SK-N-SH (cell line): Measurements from ENCODE around the gene PHKB. TPM values are rescaled to one million over a fixed set of nuclear protein-coding genes. Genes with fewer than 3 reads are reported as not detected.

ENCODE experiments used
- CTCF ChIA-PET: fragments of 300-600, 350-600 bp; formaldehyde crosslinking; extraction: SDS; loops from one replicate; lab custom pipeline; 2021; lab: Yijun Ruan, JAX
- POLR2A ChIA-PET: fragments of 350-600 bp; sonication (Branson Sonifier 250); formaldehyde crosslinking; extraction: SDS; loops from one replicate; lab custom pipeline; 2020; ENCODE audit warnings: antibody characterized with exemption, inconsistent platforms; lab: Yijun Ruan, JAX
- DNase-seq: peaks from one replicate; pipeline ENCODE4 v3.0.0; 2012
- H2AFZ ChIP-seq: fragments of 200-600 bp; sonication (generic); 2 replicates; pipeline ENCODE4 v1.8.1; 2016; ENCODE audit warnings: antibody characterized with exemption, mild to moderate bottlenecking, low read depth
- H3F3A ChIP-seq: fragments of 200-600 bp; sonication (generic); replicated peaks from 2 replicates; pipeline ENCODE3; 2016; ENCODE audit warnings: antibody characterized with exemption, mild to moderate bottlenecking; ENCODE audit not compliant: insufficient read depth
- H3K27ac ChIP-seq, 2 experiments: fragments of 200-500 bp in 1 of 2; fragments of 200-600 bp in 1 of 2; sonication (Bioruptor generic) in 1 of 2; sonication (generic), shearing (Covaris generic) in 1 of 2; 2 replicates each; pipeline versions ENCODE4 v1.5.1 to v1.6.1; 2014 to 2016; ENCODE audit warnings: low read depth in 2 of 2, inconsistent platforms in 1 of 2, low read length in 1 of 2, mild to moderate bottlenecking in 1 of 2, mixed read lengths in 1 of 2
- H3K27me3 ChIP-seq: fragments of 200-600 bp; sonication (generic), shearing (Covaris generic); 2 replicates; pipeline ENCODE4 v1.6.1; 2016; ENCODE audit warnings: mixed run types; ENCODE audit not compliant: insufficient read depth
- H3K36me3 ChIP-seq, 2 experiments: fragments of 200-500 bp in 1 of 2; fragments of 200-600 bp in 1 of 2; sonication (Bioruptor generic) in 1 of 2; sonication (generic) in 1 of 2; replicated peaks in 1 of 2; 2 replicates each; pipeline versions ENCODE3 to v1.5.1; 2014 to 2016; ENCODE audit warnings: low read length in 1 of 2, mild to moderate bottlenecking in 1 of 2; ENCODE audit not compliant: insufficient read depth in 2 of 2, control insufficient read depth in 1 of 2
- H3K4me1 ChIP-seq, 2 experiments: fragments of 200-500 bp in 1 of 2; fragments of 200-600 bp in 1 of 2; sonication (Bioruptor generic) in 1 of 2; sonication (generic), shearing (Covaris generic) in 1 of 2; 2 replicates each; pipeline versions ENCODE4 v1.5.1 to v1.6.1; 2014 to 2016; ENCODE audit warnings: low read depth in 1 of 2, low read length in 1 of 2, mixed run types in 1 of 2; ENCODE audit not compliant: insufficient read depth in 2 of 2, control insufficient read depth in 1 of 2
- H3K4me2 ChIP-seq: fragments of 200-600 bp; sonication (generic), shearing (Covaris generic); 2 replicates; pipeline ENCODE4 v1.6.1; 2017; ENCODE audit warnings: mixed run types
- H3K4me3 ChIP-seq, 2 experiments: fragments of 200-500 bp in 1 of 2; fragments of 200-600 bp in 1 of 2; sonication (Bioruptor generic) in 1 of 2; sonication (generic), shearing (Covaris generic) in 1 of 2; 2 replicates each; pipeline versions ENCODE4 v1.5.1 to v1.8.1; 2014 to 2016; ENCODE audit warnings: low read depth in 2 of 2, inconsistent platforms in 1 of 2, low read length in 1 of 2, mild to moderate bottlenecking in 1 of 2, mixed read lengths in 1 of 2, moderate library complexity in 1 of 2
- H3K79me2 ChIP-seq: fragments of 200-600 bp; sonication (generic); 2 replicates; pipeline ENCODE4 v1.8.1; 2017; ENCODE audit warnings: mild to moderate bottlenecking; ENCODE audit not compliant: insufficient read depth
- H3K9ac ChIP-seq: fragments of 200-600 bp; sonication (generic); 2 replicates; pipeline ENCODE4 v1.6.1; 2017; ENCODE audit warnings: mixed run types
- H3K9me2 ChIP-seq: fragments of 200-600 bp; sonication (generic); 2 replicates; pipeline ENCODE4 v1.6.1; 2017; ENCODE audit warnings: mixed run types
- H3K9me3 ChIP-seq: fragments of 200-600 bp; sonication (generic); 2 replicates; pipeline ENCODE4 v1.6.1; 2017; ENCODE audit warnings: mixed run types, mild to moderate bottlenecking, moderate library complexity
- H4K20me1 ChIP-seq: fragments of 200-600 bp; sonication (generic); 2 replicates; pipeline ENCODE4 v1.6.1; 2017; ENCODE audit warnings: mild to moderate bottlenecking, mixed run types; ENCODE audit not compliant: insufficient read depth
- CHD2 ChIP-seq: fragments of 150-350 bp; IDR thresholded peaks from 2 replicates; pipeline ENCODE4 v1.6.1; 2018; ENCODE audit warnings: low read length; ENCODE audit not compliant: partially characterized antibody
- ELF1 ChIP-seq: IDR thresholded peaks from 2 replicates; pipeline ENCODE4 v1.4.0; 2012
- FOXJ3 ChIP-seq: sonication (generic); formaldehyde crosslinking; IDR thresholded peaks from 2 replicates; pipeline ENCODE4 v1.5.1; 2020; ENCODE audit warnings: mild to moderate bottlenecking, missing genetic modification reagents
- MEF2A ChIP-seq: IDR thresholded peaks from 2 replicates; pipeline ENCODE4 v1.4.0; 2012; ENCODE audit warnings: low read depth, borderline replicate concordance
- MXI1 ChIP-seq: IDR thresholded peaks from 2 replicates; pipeline ENCODE4 v1.6.1; 2012; ENCODE audit warnings: mild to moderate bottlenecking, low read depth, low read length, improper control_type of control experiment
- NFIC ChIP-seq: IDR thresholded peaks from 2 replicates; pipeline ENCODE4 v1.4.0; 2012; ENCODE audit warnings: borderline replicate concordance
- RFX5 ChIP-seq: IDR thresholded peaks from 2 replicates; pipeline ENCODE4 v1.6.1; 2012; ENCODE audit warnings: mild to moderate bottlenecking, improper control_type of control experiment, low read length
- SIN3A ChIP-seq: IDR thresholded peaks from 2 replicates; pipeline ENCODE4 v1.6.1; 2012; ENCODE audit warnings: low read depth, mild to moderate bottlenecking, low read length, moderate library complexity, borderline replicate concordance
- SMC3 ChIP-seq: IDR thresholded peaks from 2 replicates; pipeline ENCODE4 v1.6.1; 2012; ENCODE audit warnings: low read depth, low read length, improper control_type of control experiment
- WGBS: methylation state at CpG from one replicate; pipeline ENCODE4 v1.1.6; 2017; ENCODE audit warnings: low lambda C conversion rate; 5-methylcytosine and 5-hydroxymethylcytosine counted together
- polyA plus RNA-seq, 3 experiments: library from polyadenylated mRNA; depleted of rRNA; stranded (reverse); fragments of >200 nt; gene quantifications; 2 replicates each; pipeline ENCODE4 v1.2.3, GENCODE V29; 2012
- TF ChIP-seq, protein P1 (sequence below): fragments of 150-350 bp; IDR thresholded peaks from 2 replicates; pipeline ENCODE4 v1.6.1; 2017; ENCODE audit warnings: antibody characterized with exemption, low read length, low read depth, borderline replicate concordance
- TF ChIP-seq, protein P2 (sequence below): fragments of 150-350 bp; IDR thresholded peaks from 2 replicates; pipeline ENCODE4 v1.6.1; 2016; ENCODE audit warnings: mild to moderate bottlenecking, low read depth, low read length
- TF ChIP-seq, protein P3 (sequence below): IDR thresholded peaks from 2 replicates; pipeline ENCODE4 v1.4.0; 2012; ENCODE audit warnings: low read depth
- TF ChIP-seq, protein P4 (sequence below): IDR thresholded peaks from 2 replicates; pipeline ENCODE4 v1.6.1; 2012; ENCODE audit warnings: mild to moderate bottlenecking, low read depth, low read length, moderate library complexity
- TF ChIP-seq, protein P5 (sequence below): IDR thresholded peaks from 2 replicates; pipeline ENCODE4 v1.4.0; 2012; ENCODE audit warnings: low read depth, borderline replicate concordance

Gene PHKB
- polyA plus RNA-seq, 1 of the 3 experiments (the other 2 are of a cell fraction): 20.8 TPM

DNA sequence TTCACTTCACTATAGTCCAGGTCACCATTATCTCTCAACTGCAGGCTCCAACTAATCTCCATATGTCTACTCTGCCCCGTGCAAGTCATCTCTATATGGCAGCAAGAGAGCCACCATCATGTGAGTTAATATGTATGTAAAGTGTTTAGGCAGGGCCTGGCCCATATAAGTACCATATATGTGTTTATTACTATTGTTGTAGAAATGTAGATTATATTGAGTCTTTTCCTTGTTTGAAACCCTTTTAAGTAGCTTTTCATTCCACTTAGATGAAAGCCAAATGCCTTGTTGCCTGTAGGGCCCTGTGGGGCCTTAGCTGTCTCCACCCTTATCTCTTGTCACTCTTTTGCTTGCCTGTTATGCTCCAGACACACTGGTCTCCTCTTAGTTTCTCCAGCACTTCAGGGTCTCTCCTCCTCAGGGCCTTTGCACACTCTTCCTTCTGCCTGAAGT lies 164.0 kb downstream of the PHKB start:
- no peak overlapping the region for H3K27ac ChIP-seq
- no peaks in the 10 kb centered on the region for H3K4me1 ChIP-seq
- DNase-seq: no peak
- H3K9me3 ChIP-seq: no peaks in the 10 kb centered on the region
- no peak overlapping the region for H2AFZ ChIP-seq
- no peak overlapping the region for H3K4me2 ChIP-seq
- H3K4me3 ChIP-seq: no peak overlapping the region
- no peaks in the 10 kb centered on the region for H3K27me3 ChIP-seq
- ChIA-PET POLR2A (no interaction called here), CTCF (no interaction called here)
- H3F3A ChIP-seq: no peaks in the 10 kb centered on the region
- H3K9me2 ChIP-seq: no peaks in the 10 kb centered on the region
- H3K36me3 ChIP-seq: no peaks in the 10 kb centered on the region
- H4K20me1 ChIP-seq: no peaks in the 10 kb centered on the region
- no peak overlapping the region for H3K9ac ChIP-seq
- TF ChIP-seq, protein P1, sequence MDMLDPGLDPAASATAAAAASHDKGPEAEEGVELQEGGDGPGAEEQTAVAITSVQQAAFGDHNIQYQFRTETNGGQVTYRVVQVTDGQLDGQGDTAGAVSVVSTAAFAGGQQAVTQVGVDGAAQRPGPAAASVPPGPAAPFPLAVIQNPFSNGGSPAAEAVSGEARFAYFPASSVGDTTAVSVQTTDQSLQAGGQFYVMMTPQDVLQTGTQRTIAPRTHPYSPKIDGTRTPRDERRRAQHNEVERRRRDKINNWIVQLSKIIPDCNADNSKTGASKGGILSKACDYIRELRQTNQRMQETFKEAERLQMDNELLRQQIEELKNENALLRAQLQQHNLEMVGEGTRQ: no peak
- no peak for TF ChIP-seq MXI1
- TF ChIP-seq MEF2A: no peak
- no peak for TF ChIP-seq ELF1
- no peak for TF ChIP-seq NFIC
- TF ChIP-seq SMC3: no peak
- TF ChIP-seq, protein P2, sequence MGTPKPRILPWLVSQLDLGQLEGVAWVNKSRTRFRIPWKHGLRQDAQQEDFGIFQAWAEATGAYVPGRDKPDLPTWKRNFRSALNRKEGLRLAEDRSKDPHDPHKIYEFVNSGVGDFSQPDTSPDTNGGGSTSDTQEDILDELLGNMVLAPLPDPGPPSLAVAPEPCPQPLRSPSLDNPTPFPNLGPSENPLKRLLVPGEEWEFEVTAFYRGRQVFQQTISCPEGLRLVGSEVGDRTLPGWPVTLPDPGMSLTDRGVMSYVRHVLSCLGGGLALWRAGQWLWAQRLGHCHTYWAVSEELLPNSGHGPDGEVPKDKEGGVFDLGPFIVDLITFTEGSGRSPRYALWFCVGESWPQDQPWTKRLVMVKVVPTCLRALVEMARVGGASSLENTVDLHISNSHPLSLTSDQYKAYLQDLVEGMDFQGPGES: no peak
- TF ChIP-seq RFX5: no peak
- no peaks in the 10 kb centered on the region for H3K79me2 ChIP-seq
- WGBS: 90% methylated on average over 1 of the region's 1 CpG

DNA sequence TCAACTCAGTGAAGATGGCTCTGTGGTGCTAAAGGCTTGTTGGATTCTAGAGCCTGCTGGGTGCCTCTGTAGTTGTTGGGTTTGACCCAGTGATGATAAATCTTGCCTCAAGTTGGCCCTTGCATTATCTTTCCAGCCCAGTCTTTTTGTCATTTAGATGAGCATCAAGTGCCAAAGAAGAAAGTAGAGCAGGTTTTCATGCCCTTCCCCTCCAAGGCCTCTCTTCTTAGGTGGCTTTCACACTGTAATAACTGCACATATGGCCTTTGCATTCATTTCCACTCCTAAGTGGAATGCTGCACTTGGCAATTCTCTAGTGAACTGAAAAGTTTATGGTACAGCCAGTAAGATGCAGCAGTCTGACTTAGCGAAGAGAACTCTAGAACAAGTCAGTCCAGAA lies 165.1 kb downstream of the PHKB start:
- H3K9ac ChIP-seq: no peak overlapping the region
- no peaks in the 10 kb centered on the region for H3K27me3 ChIP-seq
- H3K4me2 ChIP-seq: no peak overlapping the region
- H2AFZ ChIP-seq: no peak overlapping the region
- H3K4me3 ChIP-seq: no peak overlapping the region
- no peaks in the 10 kb centered on the region for H3K9me3 ChIP-seq
- no peaks in the 10 kb centered on the region for H3K9me2 ChIP-seq
- ChIA-PET POLR2A (no interaction called here), CTCF (no interaction called here)
- no peaks in the 10 kb centered on the region for H3F3A ChIP-seq
- WGBS: 100% methylated on average over 1 of the region's 1 CpG
- TF ChIP-seq MXI1: no peak
- no peak for TF ChIP-seq SIN3A
- TF ChIP-seq, protein P3, sequence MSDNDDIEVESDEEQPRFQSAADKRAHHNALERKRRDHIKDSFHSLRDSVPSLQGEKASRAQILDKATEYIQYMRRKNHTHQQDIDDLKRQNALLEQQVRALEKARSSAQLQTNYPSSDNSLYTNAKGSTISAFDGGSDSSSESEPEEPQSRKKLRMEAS: no peak
- TF ChIP-seq, protein P4, sequence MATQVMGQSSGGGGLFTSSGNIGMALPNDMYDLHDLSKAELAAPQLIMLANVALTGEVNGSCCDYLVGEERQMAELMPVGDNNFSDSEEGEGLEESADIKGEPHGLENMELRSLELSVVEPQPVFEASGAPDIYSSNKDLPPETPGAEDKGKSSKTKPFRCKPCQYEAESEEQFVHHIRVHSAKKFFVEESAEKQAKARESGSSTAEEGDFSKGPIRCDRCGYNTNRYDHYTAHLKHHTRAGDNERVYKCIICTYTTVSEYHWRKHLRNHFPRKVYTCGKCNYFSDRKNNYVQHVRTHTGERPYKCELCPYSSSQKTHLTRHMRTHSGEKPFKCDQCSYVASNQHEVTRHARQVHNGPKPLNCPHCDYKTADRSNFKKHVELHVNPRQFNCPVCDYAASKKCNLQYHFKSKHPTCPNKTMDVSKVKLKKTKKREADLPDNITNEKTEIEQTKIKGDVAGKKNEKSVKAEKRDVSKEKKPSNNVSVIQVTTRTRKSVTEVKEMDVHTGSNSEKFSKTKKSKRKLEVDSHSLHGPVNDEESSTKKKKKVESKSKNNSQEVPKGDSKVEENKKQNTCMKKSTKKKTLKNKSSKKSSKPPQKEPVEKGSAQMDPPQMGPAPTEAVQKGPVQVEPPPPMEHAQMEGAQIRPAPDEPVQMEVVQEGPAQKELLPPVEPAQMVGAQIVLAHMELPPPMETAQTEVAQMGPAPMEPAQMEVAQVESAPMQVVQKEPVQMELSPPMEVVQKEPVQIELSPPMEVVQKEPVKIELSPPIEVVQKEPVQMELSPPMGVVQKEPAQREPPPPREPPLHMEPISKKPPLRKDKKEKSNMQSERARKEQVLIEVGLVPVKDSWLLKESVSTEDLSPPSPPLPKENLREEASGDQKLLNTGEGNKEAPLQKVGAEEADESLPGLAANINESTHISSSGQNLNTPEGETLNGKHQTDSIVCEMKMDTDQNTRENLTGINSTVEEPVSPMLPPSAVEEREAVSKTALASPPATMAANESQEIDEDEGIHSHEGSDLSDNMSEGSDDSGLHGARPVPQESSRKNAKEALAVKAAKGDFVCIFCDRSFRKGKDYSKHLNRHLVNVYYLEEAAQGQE: no peak
- TF ChIP-seq CHD2: no peak
- no peak for TF ChIP-seq FOXJ3
- TF ChIP-seq, protein P5, sequence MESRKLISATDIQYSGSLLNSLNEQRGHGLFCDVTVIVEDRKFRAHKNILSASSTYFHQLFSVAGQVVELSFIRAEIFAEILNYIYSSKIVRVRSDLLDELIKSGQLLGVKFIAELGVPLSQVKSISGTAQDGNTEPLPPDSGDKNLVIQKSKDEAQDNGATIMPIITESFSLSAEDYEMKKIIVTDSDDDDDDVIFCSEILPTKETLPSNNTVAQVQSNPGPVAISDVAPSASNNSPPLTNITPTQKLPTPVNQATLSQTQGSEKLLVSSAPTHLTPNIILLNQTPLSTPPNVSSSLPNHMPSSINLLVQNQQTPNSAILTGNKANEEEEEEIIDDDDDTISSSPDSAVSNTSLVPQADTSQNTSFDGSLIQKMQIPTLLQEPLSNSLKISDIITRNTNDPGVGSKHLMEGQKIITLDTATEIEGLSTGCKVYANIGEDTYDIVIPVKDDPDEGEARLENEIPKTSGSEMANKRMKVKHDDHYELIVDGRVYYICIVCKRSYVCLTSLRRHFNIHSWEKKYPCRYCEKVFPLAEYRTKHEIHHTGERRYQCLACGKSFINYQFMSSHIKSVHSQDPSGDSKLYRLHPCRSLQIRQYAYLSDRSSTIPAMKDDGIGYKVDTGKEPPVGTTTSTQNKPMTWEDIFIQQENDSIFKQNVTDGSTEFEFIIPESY: no peak
- DNase-seq: no peak
- H3K36me3 ChIP-seq: no peaks in the 10 kb centered on the region
- H3K27ac ChIP-seq: no peak overlapping the region
- H3K79me2 ChIP-seq: no peaks in the 10 kb centered on the region
- no peaks in the 10 kb centered on the region for H3K4me1 ChIP-seq
- H4K20me1 ChIP-seq: no peaks in the 10 kb centered on the region
